SK-N-SH treated with all-trans-retinoic acid at 6 μM for 48 hours (cell line): ENCODE data around the gene BMF.

Experiments
- ATAC-seq: fragments of 200-7000 bp; cut with Tn5 transposase; 3 replicates; pipeline ENCODE4 v1.9.1; 2020; ENCODE audit warnings: mild to moderate bottlenecking, moderate library complexity
- ARNTL ChIP-seq: fragments of 450-650 bp; formaldehyde crosslinking; IDR thresholded peaks from 2 replicates; pipeline ENCODE4 v1.5.0; 2020; ENCODE audit warnings: low read depth, mild to moderate bottlenecking, moderate library complexity, borderline replicate concordance
- BACH2 ChIP-seq: fragments of 250-450 bp; sonication (Bioruptor Pico); IDR thresholded peaks from 2 replicates; pipeline ENCODE4 v1.9.0; 2021; ENCODE audit warnings: mild to moderate bottlenecking, borderline replicate concordance
- CREB5 ChIP-seq: fragments of 250-450 bp; sonication (Bioruptor Pico); IDR thresholded peaks from 2 replicates; pipeline ENCODE4 v1.5.1; 2020; ENCODE audit warnings: low read depth, mild to moderate bottlenecking, moderate library complexity
- CSDC2 ChIP-seq: fragments of 250-450 bp; sonication (Bioruptor Pico); IDR thresholded peaks from 2 replicates; pipeline ENCODE4 v1.5.0; 2020; ENCODE audit warnings: mild to moderate bottlenecking, moderate library complexity
- CSRNP3 ChIP-seq: fragments of 250-450 bp; sonication (Bioruptor Pico); IDR thresholded peaks from 2 replicates; pipeline ENCODE4 v1.5.1; 2021; ENCODE audit warnings: mild to moderate bottlenecking, moderate library complexity
- ESRRG ChIP-seq: fragments of 250-450 bp; sonication (Bioruptor Pico); IDR thresholded peaks from 2 replicates; pipeline ENCODE4 v1.6.1; 2021; ENCODE audit warnings: mild to moderate bottlenecking
- GLIS3 ChIP-seq: fragments of 250-450 bp; sonication (Bioruptor Pico); IDR thresholded peaks from 2 replicates; pipeline ENCODE4 v1.5.0; 2020; ENCODE audit warnings: mild to moderate bottlenecking, moderate library complexity
- OSR1 ChIP-seq: fragments of 250-450 bp; sonication (Bioruptor Pico); IDR thresholded peaks from 2 replicates; pipeline ENCODE4 v1.8.0; 2022; ENCODE audit warnings: moderate library complexity, mild to moderate bottlenecking, inconsistent platforms
- PATZ1 ChIP-seq: fragments of 250-450 bp; sonication (Bioruptor Pico); IDR thresholded peaks from 2 replicates; pipeline ENCODE4 v1.8.0; 2020; ENCODE audit warnings: mild to moderate bottlenecking, moderate library complexity, borderline replicate concordance
- POU6F1 ChIP-seq: fragments of 250-450 bp; sonication (Bioruptor Pico); IDR thresholded peaks from 2 replicates; pipeline ENCODE4 v1.8.0; 2021; ENCODE audit warnings: low read depth, mild to moderate bottlenecking, moderate library complexity, borderline replicate concordance
- RARB ChIP-seq: fragments of 250-450 bp; sonication (Bioruptor Pico); IDR thresholded peaks from 2 replicates; pipeline ENCODE4 v1.8.0; 2021; ENCODE audit warnings: mild to moderate bottlenecking, moderate library complexity
- SNAI2 ChIP-seq: fragments of 250-450 bp; sonication (Bioruptor Pico); IDR thresholded peaks from 2 replicates; pipeline ENCODE4 v1.5.0; 2020; ENCODE audit warnings: mild to moderate bottlenecking, moderate library complexity
- TCF4 ChIP-seq: fragments of 250-450 bp; sonication (Bioruptor Pico); IDR thresholded peaks from 2 replicates; pipeline ENCODE4 v1.8.0; 2021; ENCODE audit warnings: mild to moderate bottlenecking, moderate library complexity, borderline replicate concordance
- TOX ChIP-seq: fragments of 250-450 bp; sonication (Bioruptor Pico); IDR thresholded peaks from 2 replicates; pipeline ENCODE4 v1.8.0; 2021; ENCODE audit warnings: mild to moderate bottlenecking, moderate library complexity, borderline replicate concordance
- TSHZ2 ChIP-seq: fragments of 250-450 bp; sonication (Bioruptor Pico); IDR thresholded peaks from 2 replicates; pipeline ENCODE4 v1.5.0; 2020; ENCODE audit warnings: mild to moderate bottlenecking, moderate library complexity
- ZC3H10 ChIP-seq: fragments of 250-450 bp; sonication (Bioruptor Pico); IDR thresholded peaks from 2 replicates; pipeline ENCODE4 v1.5.1; 2021; ENCODE audit warnings: mild to moderate bottlenecking, moderate library complexity
- ZFP3 ChIP-seq: fragments of 250-450 bp; sonication (Bioruptor Pico); IDR thresholded peaks from 2 replicates; pipeline ENCODE4 v1.5.0; 2020; ENCODE audit warnings: mild to moderate bottlenecking, moderate library complexity
- ZFP30 ChIP-seq: fragments of 450-650 bp; formaldehyde crosslinking; IDR thresholded peaks from 2 replicates; pipeline ENCODE4 v1.5.0; 2022; ENCODE audit warnings: mild to moderate bottlenecking, moderate library complexity
- ZNF70 ChIP-seq: fragments of 450-650 bp; formaldehyde crosslinking; IDR thresholded peaks from 2 replicates; pipeline ENCODE4 v1.5.0; 2020; ENCODE audit warnings: mild to moderate bottlenecking, moderate library complexity
- ZNF8 ChIP-seq: fragments of 450-650 bp; formaldehyde crosslinking; IDR thresholded peaks from 2 replicates; pipeline ENCODE4 v1.5.0; 2020; ENCODE audit warnings: mild to moderate bottlenecking, moderate library complexity

BMF gene

GRCh38 chr15:40072216-40072990 is 36.3 kb downstream of the BMF start:
- no peak for TF ChIP-seq ZC3H10 (CRISPR knock-in tag)
- TF ChIP-seq CREB5 (CRISPR knock-in tag): no peak
- TF ChIP-seq CSRNP3 (CRISPR knock-in tag): no peak
- no peak for TF ChIP-seq TSHZ2 (CRISPR knock-in tag)
- no peak for TF ChIP-seq TOX
- TF ChIP-seq CSDC2 (CRISPR knock-in tag): no peak
- no peak for TF ChIP-seq PATZ1 (CRISPR knock-in tag)
- TF ChIP-seq TCF4 (CRISPR knock-in tag): no peak
- TF ChIP-seq SNAI2 (CRISPR knock-in tag): no peak
- TF ChIP-seq ZNF8 (CRISPR knock-in tag): no peak
- TF ChIP-seq ZFP3 (CRISPR knock-in tag): no peak
- TF ChIP-seq OSR1 (CRISPR knock-in tag): no peak
- TF ChIP-seq RARB: no peak
- no peak for ATAC-seq

- TF ChIP-seq ARNTL (CRISPR knock-in tag) (no peak), GLIS3 (CRISPR knock-in tag) (no peak), OSR1 (CRISPR knock-in tag) (no peak), SNAI2 (CRISPR knock-in tag) (no peak)
- ATAC-seq: no peak
Observed at GRCh38 chr15:40070608-40071218, 38.0 kb downstream of the BMF start.

- no peak for ATAC-seq
- no peak for TF ChIP-seq ZFP30 (CRISPR knock-in tag)
- TF ChIP-seq RARB: no peak
- no peak for TF ChIP-seq OSR1 (CRISPR knock-in tag)
- TF ChIP-seq PATZ1 (CRISPR knock-in tag): no peak
- no peak for TF ChIP-seq ESRRG (CRISPR knock-in tag)
- no peak for TF ChIP-seq ZC3H10 (CRISPR knock-in tag)
- TF ChIP-seq ARNTL (CRISPR knock-in tag): no peak
- no peak for TF ChIP-seq CSDC2 (CRISPR knock-in tag)
- no peak for TF ChIP-seq ZFP3 (CRISPR knock-in tag)
- no peak for TF ChIP-seq BACH2
- TF ChIP-seq POU6F1 (CRISPR knock-in tag): no peak
- no peak for TF ChIP-seq ZNF70
- no peak for TF ChIP-seq GLIS3 (CRISPR knock-in tag)
- no peak for TF ChIP-seq TOX
- no peak for TF ChIP-seq TSHZ2 (CRISPR knock-in tag)
Observed at GRCh38 chr15:40070166-40070557, 38.5 kb downstream of the BMF start.
